Endometrium (tissue), 2 donors: ENCODE measurements around the gene S100PBP.

Experiments
- FAIRE-seq: peaks from 2 replicates; lab custom pipeline; 2012; peaks lifted over from hg19 to GRCh38; lab: Jason Lieb, UNC
- donor health status: control.
- donor health status: control.

Gene S100PBP

GRCh38 chr1:32888677-32889420 lies 71.4 kb downstream of the S100PBP start:
- FAIRE-seq = no peak

- no peak for FAIRE-seq
Measured at GRCh38 chr1:32889731-32890278, 72.4 kb downstream of the S100PBP start.

GRCh38 chr1:32890516-32891240 lies 73.2 kb downstream of the S100PBP start:
- FAIRE-seq = no peak

DNA sequence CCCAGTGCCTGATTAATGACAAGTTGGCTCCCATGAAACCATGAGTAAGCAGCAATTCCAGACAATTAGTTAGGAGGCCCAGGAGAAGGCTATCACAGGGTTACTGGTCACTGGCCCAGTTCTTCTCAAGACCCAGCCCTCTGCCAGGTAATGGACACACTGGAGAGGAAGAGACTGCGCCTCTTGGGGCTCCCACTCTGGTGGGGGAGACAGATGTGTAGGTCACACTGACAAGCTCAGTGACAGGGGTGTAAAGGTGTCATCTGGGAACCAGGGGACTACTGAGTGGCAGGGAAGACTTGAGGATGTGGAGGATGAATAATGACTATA lies 73.8 kb downstream of the S100PBP start:
- no peak for FAIRE-seq

GRCh38 chr1:32891630-32892029 lies 74.2 kb downstream of the S100PBP start:
- no peak for FAIRE-seq

GRCh38 chr1:32892368-32893197 lies 75.1 kb downstream of the S100PBP start:
- FAIRE-seq = no peak

DNA sequence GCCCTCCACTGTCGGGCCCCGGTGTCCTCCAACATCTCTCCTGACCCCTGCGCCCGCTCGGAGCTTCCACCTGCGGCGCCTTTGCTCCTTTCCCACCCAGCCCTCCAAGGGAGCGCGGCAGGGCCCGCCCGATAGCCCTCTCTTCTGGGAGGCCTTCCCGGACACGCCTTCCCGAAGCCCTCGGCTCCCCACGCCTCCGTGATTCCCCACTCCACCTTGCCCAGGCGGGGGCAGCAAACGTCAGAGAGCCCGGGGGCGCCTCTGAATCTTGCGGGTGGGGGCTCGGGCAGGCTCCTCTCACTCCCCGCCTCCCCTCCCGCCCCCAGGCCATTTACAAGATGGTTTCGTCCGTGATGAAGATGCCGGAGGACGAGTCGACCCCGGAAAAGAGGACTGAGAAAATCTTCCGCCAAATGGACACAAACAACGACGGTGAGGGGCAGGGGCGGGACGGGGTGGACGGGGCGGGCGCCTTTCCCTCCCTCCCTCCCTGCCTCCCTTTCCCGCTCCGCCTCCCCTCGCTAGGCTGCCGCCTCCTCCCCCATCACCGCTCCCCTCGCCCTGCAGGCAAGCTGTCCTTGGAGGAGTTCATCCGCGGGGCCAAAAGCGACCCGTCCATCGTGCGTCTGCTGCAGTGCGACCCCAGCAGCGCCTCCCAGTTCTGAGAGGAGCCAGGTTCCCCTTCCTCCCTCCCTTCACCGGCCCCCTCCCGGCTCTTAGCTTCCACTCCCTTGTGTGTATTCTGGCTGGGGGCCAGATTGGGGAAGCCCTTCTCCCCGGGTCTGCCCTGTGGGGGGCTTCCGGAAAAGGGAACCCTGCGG lies 76.0 kb downstream of the S100PBP start:
- FAIRE-seq = no peak

- FAIRE-seq = no peak
Measured at GRCh38 chr1:32894019-32894600, 76.7 kb downstream of the S100PBP start.

DNA sequence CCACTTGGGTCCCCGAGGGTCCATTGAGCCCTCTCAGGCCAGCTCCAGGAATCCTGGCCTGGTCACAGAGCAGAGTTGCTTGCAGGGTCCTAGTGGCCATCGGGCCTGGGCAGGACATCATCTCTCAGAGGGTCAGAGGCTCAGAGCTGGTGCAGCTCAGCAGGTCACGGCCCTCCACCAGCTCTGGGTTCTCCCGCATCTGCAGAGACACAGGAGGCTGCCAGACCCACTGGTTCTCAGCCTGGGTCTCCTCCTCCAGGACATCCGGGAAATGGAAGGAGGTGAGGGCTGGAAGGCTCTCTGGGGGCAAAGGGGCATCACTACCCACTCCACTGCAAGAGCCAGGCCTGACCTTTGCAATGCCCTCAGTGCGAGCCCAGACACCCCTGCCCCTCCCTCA lies 77.2 kb downstream of the S100PBP start:
- no peak for FAIRE-seq

- FAIRE-seq = no peak
Measured at GRCh38 chr1:32895325-32896215, 78.1 kb downstream of the S100PBP start.

GRCh38 chr1:32896451-32896850 lies 79.0 kb downstream of the S100PBP start:
- FAIRE-seq = no peak

- FAIRE-seq = no peak
Measured at GRCh38 chr1:32897082-32898049, 79.9 kb downstream of the S100PBP start.

DNA sequence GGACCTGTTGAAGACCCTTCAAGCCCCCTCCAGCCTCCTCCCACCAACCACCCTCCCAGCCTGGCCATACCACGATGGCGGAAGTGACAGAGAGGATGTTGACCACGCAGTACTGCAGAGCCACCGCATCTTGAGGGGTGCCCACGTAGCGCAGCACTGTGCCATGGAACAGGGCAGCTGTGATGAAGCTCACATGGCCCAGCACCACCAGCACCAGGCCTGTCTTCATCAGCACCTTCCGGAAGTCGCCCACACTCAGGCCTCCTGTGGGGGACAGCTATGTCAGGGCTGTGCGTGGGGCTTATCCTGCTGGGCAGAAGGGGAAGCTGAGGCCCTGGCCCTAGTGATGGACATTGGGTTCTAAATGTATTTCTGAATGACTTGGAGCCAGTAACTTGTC lies 80.6 kb downstream of the S100PBP start:
- no peak for FAIRE-seq

- FAIRE-seq = no peak
Measured at GRCh38 chr1:32898958-32899357, 81.5 kb downstream of the S100PBP start.

DNA sequence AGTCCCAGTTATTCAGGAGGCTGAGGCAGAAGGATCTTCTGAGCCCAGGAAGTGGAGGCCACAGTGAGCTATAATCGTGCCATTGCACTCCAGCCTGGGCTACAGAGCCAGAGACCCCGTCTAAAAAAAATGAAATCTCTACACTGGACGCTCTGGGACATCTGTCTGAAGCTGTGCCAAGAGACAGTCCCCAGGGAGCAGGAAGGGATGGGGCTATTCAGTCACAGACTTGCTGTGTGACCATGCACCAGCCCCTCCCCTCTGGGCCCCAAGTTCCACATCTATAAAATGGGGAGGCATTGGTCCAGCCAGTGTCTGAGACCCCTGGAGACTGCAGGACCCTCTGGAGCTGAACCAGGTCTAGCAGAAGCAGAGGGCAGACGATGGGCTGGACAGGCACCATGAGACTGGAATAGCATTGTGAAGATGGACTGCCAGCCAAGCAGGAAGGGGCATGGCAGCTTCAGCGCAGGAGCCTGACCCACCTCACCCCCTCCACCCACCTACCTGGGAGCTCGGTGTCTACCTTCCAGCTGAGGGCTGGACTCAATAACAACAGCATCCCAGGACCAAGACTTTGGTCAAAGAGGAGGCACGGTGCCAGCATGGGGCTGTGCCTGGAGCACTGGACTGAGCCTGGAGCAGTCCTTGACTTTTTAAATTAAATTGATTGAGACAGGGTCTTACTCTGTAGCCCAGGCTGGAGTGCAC lies 82.3 kb downstream of the S100PBP start:
- FAIRE-seq = no peak

DNA sequence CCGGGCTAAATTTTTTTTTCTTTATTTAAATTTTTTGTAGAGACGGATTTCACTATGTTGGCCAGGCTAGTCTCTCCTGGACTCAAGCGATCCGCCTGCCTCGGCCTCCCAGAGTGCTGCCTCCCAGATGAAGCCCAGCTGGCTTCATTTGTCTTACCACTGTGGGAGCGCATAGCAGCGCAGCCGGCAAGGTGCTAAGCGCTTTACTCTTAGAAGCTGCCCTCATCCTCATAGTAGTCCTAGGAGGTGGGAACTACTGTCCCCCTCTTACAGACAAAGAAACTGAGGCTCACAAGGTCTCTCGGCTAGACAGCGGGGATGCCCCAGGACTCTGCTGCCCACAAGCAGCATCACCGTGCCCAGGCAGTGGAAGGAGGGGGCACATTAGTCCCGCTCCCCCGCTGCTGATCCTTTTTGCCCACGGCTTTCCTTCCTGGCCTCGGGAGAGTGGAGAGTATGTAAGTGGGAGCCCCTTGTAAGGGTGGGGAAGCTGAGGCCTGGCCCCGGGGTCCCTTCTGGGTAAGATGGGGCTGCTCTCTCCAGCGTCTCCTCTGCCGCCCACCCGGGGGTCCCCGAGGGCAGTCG lies 83.0 kb downstream of the S100PBP start:
- no peak for FAIRE-seq

- no peak for FAIRE-seq
Measured at GRCh38 chr1:32900956-32901822, 83.7 kb downstream of the S100PBP start, which contains the start of gene TMEM54. TSS of gene TMEM54 (minus strand) at chr1:32901389. CDS start at chr1:32901238, 151 bp downstream.
